ENCODE results near the gene CDK6. TPM values are rescaled to one million over a fixed set of nuclear protein-coding genes. Genes with fewer than 3 reads are reported as not detected.

CDK6 gene
- total and polyA plus RNA-seq, 2 of the 8 experiments (the other 6 are each of a cell fraction or from before 2014, with no cell fraction given), result 5.9 to 18.9 TPM

DNA sequence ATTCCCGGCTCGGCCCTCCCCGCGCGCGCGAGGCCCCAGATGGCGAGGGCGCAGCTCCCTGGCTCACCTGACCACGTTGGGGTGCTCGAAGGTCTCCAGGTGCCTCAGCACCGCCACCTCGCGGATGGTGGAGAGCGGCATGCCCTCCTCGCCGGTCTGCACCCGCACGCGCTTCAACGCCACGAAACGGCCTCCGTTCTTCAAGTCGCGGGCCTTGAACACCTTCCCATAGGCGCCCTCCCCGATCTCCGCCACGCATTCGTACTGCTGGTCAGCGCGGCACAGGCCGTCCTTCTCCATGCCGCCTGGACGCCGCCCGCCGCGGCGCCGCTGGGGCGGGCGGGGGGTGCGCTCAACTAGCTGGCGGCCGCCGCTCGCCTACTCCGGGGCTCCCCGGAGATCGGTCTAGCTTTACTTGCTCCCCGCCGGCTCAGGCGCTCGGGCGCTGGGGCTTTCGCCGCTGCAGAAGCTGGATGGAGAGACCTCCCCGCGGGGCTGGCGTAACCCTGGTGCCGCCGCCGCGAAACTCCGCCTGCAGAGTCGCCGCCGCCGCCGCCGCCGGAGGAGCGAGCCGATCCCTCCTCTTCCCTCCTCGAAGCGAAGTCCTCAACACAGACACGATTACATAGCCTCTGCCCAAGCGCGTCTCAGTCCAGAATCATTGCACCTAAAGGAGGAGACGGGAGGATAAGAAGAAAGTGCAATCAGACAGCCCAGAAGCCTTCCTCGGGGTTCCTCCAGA is 3.2 kb downstream of the CDK6 start (continued):
- TF ChIP-seq, protein P1, sequence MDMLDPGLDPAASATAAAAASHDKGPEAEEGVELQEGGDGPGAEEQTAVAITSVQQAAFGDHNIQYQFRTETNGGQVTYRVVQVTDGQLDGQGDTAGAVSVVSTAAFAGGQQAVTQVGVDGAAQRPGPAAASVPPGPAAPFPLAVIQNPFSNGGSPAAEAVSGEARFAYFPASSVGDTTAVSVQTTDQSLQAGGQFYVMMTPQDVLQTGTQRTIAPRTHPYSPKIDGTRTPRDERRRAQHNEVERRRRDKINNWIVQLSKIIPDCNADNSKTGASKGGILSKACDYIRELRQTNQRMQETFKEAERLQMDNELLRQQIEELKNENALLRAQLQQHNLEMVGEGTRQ (IDR thresholded peaks at IDR 0.05; ENCODE audit: low read length), result 0 out of 2 replicates have a peak, but pooled peaks have one; percentile 7
- TF ChIP-seq KDM4A (IDR thresholded peaks at IDR 0.05; ENCODE audit: low read depth, low read length, severe bottlenecking) (peak; percentile 95), SIN3A (conservative IDR thresholded peaks at IDR 0.05 in 1 of 2, IDR thresholded peaks at IDR 0.05 in 1 of 2; ENCODE audit: low read depth in 1 of 2, low read length in 2 of 2) (peak in 1 of 2 experiments; percentile 78; a peak in 2 of 4 replicates), TCF12 (IDR thresholded peaks at IDR 0.05; ENCODE audit: low read depth, low read length) (no peak), BRCA1 (IDR thresholded peaks at IDR 0.05; ENCODE audit: low read depth, low read length) (no peak), RNF2 (IDR thresholded peaks at IDR 0.05; ENCODE audit: borderline replicate concordance, low read depth, low read length, missing control alignments, poor library complexity, severe bottlenecking) (peak; percentile 33), RAD21 (IDR thresholded peaks at IDR 0.05 in 1 of 2, conservative IDR thresholded peaks at IDR 0.05 in 1 of 2; ENCODE audit: low read depth in 2 of 2, low read length in 2 of 2) (peak; percentile 83 to 88), HDAC2 (IDR thresholded peaks at IDR 0.05; ENCODE audit: borderline replicate concordance in 1 of 2, low read depth in 2 of 2, low read length in 2 of 2) (peak in 1 of 2 experiments; percentile 65; a peak in 1 of 4 replicates), YY1 (IDR thresholded peaks at IDR 0.05; ENCODE audit: low read depth, low read length) (0 out of 2 replicates have a peak, but pooled peaks have one; percentile 49), TAF7 (optimal IDR thresholded peaks at IDR 0.05; ENCODE audit: borderline replicate concordance, low read depth, low read length) (peak; percentile 39), ASH2L (IDR thresholded peaks at IDR 0.05; ENCODE audit: low read length) (peak; percentile 82), POU5F1 (IDR thresholded peaks at IDR 0.05; ENCODE audit: low read depth, low read length) (no peak), TAF1 (IDR thresholded peaks at IDR 0.05; ENCODE audit: low read depth, low read length) (no peak; the same call in 1 of the 2 replicates), EZH2 (IDR thresholded peaks at IDR 0.05; ENCODE audit: low read depth, low read length, severe bottlenecking) (peak; percentile 2), CREB1 (IDR thresholded peaks at IDR 0.05) (peak; percentile 58), EP300 (IDR thresholded peaks at IDR 0.05; ENCODE audit: borderline replicate concordance in 1 of 2, low read depth in 2 of 2, low read length in 2 of 2) (0 out of 3 replicates have a peak, but pooled peaks of 1 of the 2 experiments have one; percentile 5)
- TF ChIP-seq, protein P2, sequence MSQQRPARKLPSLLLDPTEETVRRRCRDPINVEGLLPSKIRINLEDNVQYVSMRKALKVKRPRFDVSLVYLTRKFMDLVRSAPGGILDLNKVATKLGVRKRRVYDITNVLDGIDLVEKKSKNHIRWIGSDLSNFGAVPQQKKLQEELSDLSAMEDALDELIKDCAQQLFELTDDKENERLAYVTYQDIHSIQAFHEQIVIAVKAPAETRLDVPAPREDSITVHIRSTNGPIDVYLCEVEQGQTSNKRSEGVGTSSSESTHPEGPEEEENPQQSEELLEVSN (IDR thresholded peaks at IDR 0.05), result peak; percentile 81
- TF ChIP-seq, protein P3, sequence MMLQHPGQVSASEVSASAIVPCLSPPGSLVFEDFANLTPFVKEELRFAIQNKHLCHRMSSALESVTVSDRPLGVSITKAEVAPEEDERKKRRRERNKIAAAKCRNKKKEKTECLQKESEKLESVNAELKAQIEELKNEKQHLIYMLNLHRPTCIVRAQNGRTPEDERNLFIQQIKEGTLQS (IDR thresholded peaks at IDR 0.05; ENCODE audit: insufficient read depth, low read depth, low read length), result 0 out of 2 replicates have a peak, but pooled peaks have one; percentile 23
- TF ChIP-seq, protein P4, sequence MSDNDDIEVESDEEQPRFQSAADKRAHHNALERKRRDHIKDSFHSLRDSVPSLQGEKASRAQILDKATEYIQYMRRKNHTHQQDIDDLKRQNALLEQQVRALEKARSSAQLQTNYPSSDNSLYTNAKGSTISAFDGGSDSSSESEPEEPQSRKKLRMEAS (IDR thresholded peaks at IDR 0.05), result peak; percentile 98

Measured in H1 (cell line).